ENCODE data around the gene SNX1.
"Not testable (repeated sequence)": the region's sequence is repeated elsewhere in the genome, so short reads cannot be mapped to it uniquely, and the experiment has no call there.

SNX1 gene

GRCh38 chr15:64051407-64052259 is 44.1 kb upstream of the SNX1 start:
- TF ChIP-seq CTCF (IDR thresholded peaks at IDR 0.05; ENCODE audit: low read depth, low read length, missing control alignments): no peak
- no peaks in the 10 kb centered on the region for H3K36me3 ChIP-seq (replicated peaks)
- no peaks in the 10 kb centered on the region for H3K27me3 ChIP-seq (replicated peaks)
- in situ Hi-C loops (cut with HindIII; ENCODE audit: low pct_ligation_motif_present, low sequenced_read_pairs): no loop called here
- H3K27ac ChIP-seq: no peak overlapping the region
- no peak overlapping the region for H3K4me3 ChIP-seq (ENCODE audit: low read depth, low read length)
- no peak for DNase-seq

GRCh38 chr15:64052925-64053491 is 42.8 kb upstream of the SNX1 start:
- DNase-seq: no peak
- in situ Hi-C loops (cut with HindIII; ENCODE audit: low pct_ligation_motif_present, low sequenced_read_pairs): no loop called here
- H3K27me3 ChIP-seq (replicated peaks): no peaks in the 10 kb centered on the region
- H3K27ac ChIP-seq: no peak overlapping the region
- no peak overlapping the region for H3K4me3 ChIP-seq (ENCODE audit: low read depth, low read length)
- TF ChIP-seq CTCF (IDR thresholded peaks at IDR 0.05; ENCODE audit: low read depth, low read length, missing control alignments): no peak
- H3K36me3 ChIP-seq (replicated peaks): no peaks in the 10 kb centered on the region

GRCh38 chr15:64053674-64054073 is 42.1 kb upstream of the SNX1 start:
- H3K36me3 ChIP-seq (replicated peaks); H3K27ac ChIP-seq; in situ Hi-C loops (cut with HindIII; ENCODE audit: low pct_ligation_motif_present, low sequenced_read_pairs); DNase-seq; H3K4me3 ChIP-seq (ENCODE audit: low read depth, low read length); H3K27me3 ChIP-seq (replicated peaks): not testable (repeated sequence)

- H3K27me3 ChIP-seq (replicated peaks): no peaks in the 10 kb centered on the region
- H3K27ac ChIP-seq: no peak overlapping the region
- H3K36me3 ChIP-seq (replicated peaks): no peaks in the 10 kb centered on the region
- H3K4me3 ChIP-seq (ENCODE audit: low read depth, low read length): no peak overlapping the region
- in situ Hi-C loops (cut with HindIII; ENCODE audit: low pct_ligation_motif_present, low sequenced_read_pairs): no loop called here
- TF ChIP-seq CTCF (IDR thresholded peaks at IDR 0.05; ENCODE audit: low read depth, low read length, missing control alignments): no peak
- DNase-seq: no peak
These were observed 37.5 kb upstream of the SNX1 start for GRCh38 chr15:64058279-64058678.

- H3K36me3 ChIP-seq (replicated peaks); H3K27me3 ChIP-seq (replicated peaks); DNase-seq; in situ Hi-C loops (cut with HindIII; ENCODE audit: low pct_ligation_motif_present, low sequenced_read_pairs); H3K4me3 ChIP-seq (ENCODE audit: low read depth, low read length); H3K27ac ChIP-seq: not testable (repeated sequence)
These were observed 36.7 kb upstream of the SNX1 start for GRCh38 chr15:64059104-64059503.

- no peak overlapping the region for H3K4me3 ChIP-seq (ENCODE audit: low read depth, low read length)
- no peak for TF ChIP-seq CTCF (IDR thresholded peaks at IDR 0.05; ENCODE audit: low read depth, low read length, missing control alignments)
- H3K36me3 ChIP-seq (replicated peaks): no peaks in the 10 kb centered on the region
- no peak for DNase-seq
- H3K27me3 ChIP-seq (replicated peaks): no peaks in the 10 kb centered on the region
- H3K27ac ChIP-seq: no peak overlapping the region
- in situ Hi-C loops (cut with HindIII; ENCODE audit: low pct_ligation_motif_present, low sequenced_read_pairs): no loop called here
These were observed 35.1 kb upstream of the SNX1 start for GRCh38 chr15:64060716-64061115.

All from brain microvascular endothelial cell (primary cell).